Astrocyte of the spinal cord (primary cell): ENCODE measurements around the gene GAREM1.

ENCODE experiments used
- DNase-seq: peaks from one replicate; pipeline ENCODE4 v3.0.0; 2011; ENCODE audit warnings: low read depth, low spot score
- H3K4me3 ChIP-seq: 2 replicates; pipeline ENCODE4 v1.5.1; 2011; ENCODE audit warnings: low read depth, mild to moderate bottlenecking, low read length, moderate library complexity
- CTCF ChIP-seq: IDR thresholded peaks from 2 replicates; pipeline ENCODE4 v1.5.1; 2012; ENCODE audit warnings: low read depth, mild to moderate bottlenecking, low read length, inconsistent platforms
- in situ Hi-C: cut with HindIII; loops from 2 replicates; pipeline ENCODE4 v1.10.0; 2017; ENCODE audit warnings: low sequenced_read_pairs

GAREM1 gene

GRCh38 chr18:32358529-32358928 lies 112.2 kb downstream of the GAREM1 start:
- no peak for DNase-seq
- no peak for TF ChIP-seq CTCF
- no peak overlapping the region for H3K4me3 ChIP-seq
- in situ Hi-C loops = no loop called here

GRCh38 chr18:32358075-32358474 lies 112.6 kb downstream of the GAREM1 start:
- DNase-seq = no peak
- in situ Hi-C loops = no loop called here
- no peak for TF ChIP-seq CTCF
- no peak overlapping the region for H3K4me3 ChIP-seq

- peak; percentile 69 for DNase-seq
- in situ Hi-C loops = no loop called here
- TF ChIP-seq CTCF = no peak
- H3K4me3 ChIP-seq = no peak overlapping the region
These were observed 114.8 kb downstream of the GAREM1 start for GRCh38 chr18:32355896-32356295.

- no peak overlapping the region for H3K4me3 ChIP-seq
- TF ChIP-seq CTCF = no peak
- DNase-seq = no peak
- in situ Hi-C loops = no loop called here
These were observed 116.2 kb downstream of the GAREM1 start for GRCh38 chr18:32354518-32354917.

GRCh38 chr18:32353257-32353656 lies 117.4 kb downstream of the GAREM1 start:
- no peak overlapping the region for H3K4me3 ChIP-seq
- in situ Hi-C loops = no loop called here
- TF ChIP-seq CTCF = no peak
- no peak for DNase-seq

GRCh38 chr18:32351032-32351431 lies 119.7 kb downstream of the GAREM1 start:
- no peak overlapping the region for H3K4me3 ChIP-seq
- no peak for TF ChIP-seq CTCF
- in situ Hi-C loops = no loop called here
- DNase-seq = no peak
